ENCODE results near the gene SLC22A13. TPM values are rescaled to one million over a fixed set of nuclear protein-coding genes. Genes with fewer than 3 reads are reported as not detected.
A peak's percentile ranks its signal among the peaks of the same experiment; 100 is the strongest.

The SLC22A13 gene
- total and polyA plus RNA-seq, 9 of the 15 experiments (the other 6 are each of a cell fraction or from before 2014, with no cell fraction given), result 0.09 to 0.49 (median 0.17) TPM; not detected in 3

DNA sequence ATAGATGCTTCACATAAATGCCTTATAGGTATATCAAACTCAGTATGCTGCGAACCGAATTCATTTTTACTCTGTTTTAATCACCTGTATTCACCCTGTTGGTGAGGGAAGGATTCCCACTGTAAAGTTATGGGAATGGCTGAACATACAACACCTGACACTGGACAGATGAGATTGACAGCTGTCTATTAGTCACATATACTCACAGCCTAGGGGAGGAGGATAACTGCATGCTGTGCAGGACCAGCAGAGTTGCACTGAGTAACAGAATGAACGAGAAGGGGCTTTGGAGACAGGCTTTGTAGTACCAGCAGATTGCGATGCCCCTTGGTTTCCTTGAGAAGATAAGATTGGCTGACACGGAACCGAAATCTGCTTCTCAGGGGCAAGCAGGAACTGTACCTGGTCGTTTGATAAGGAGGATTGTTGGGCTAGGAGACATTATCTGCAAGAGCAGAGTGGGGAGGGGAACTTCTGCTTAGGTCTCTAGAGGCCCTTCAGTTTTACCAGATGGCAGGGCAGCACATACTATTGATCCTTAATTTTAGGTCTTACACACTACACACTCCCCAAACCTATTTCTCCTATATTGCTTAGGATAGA lies 43.5 kb upstream of the SLC22A13 start (continued):
- TF ChIP-seq, protein P1, sequence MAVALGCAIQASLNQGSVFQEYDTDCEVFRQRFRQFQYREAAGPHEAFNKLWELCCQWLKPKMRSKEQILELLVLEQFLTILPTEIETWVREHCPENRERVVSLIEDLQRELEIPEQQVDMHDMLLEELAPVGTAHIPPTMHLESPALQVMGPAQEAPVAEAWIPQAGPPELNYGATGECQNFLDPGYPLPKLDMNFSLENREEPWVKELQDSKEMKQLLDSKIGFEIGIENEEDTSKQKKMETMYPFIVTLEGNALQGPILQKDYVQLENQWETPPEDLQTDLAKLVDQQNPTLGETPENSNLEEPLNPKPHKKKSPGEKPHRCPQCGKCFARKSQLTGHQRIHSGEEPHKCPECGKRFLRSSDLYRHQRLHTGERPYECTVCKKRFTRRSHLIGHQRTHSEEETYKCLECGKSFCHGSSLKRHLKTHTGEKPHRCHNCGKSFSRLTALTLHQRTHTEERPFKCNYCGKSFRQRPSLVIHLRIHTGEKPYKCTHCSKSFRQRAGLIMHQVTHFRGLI (CRISPR knock-in tag; IDR thresholded peaks at IDR 0.05), result no peak
- no peak for TF ChIP-seq TAF7 (tag; IDR thresholded peaks at IDR 0.05)
- no peak for TF ChIP-seq ZNF785 (CRISPR knock-in tag; IDR thresholded peaks at IDR 0.05)
- no peak for TF ChIP-seq KHSRP (IDR thresholded peaks at IDR 0.05)
- TF ChIP-seq JUND (IDR thresholded peaks at IDR 0.05; ENCODE audit: borderline replicate concordance, low read depth, low read length), result no peak
- TF ChIP-seq JUND (tag; IDR thresholded peaks at IDR 0.05; ENCODE audit: borderline replicate concordance, low read depth, low read length), result no peak
- no peak for TF ChIP-seq CREB5 (CRISPR knock-in tag; IDR thresholded peaks at IDR 0.05)
- TF ChIP-seq ZKSCAN3 (CRISPR knock-in tag; IDR thresholded peaks at IDR 0.05), result no peak
- TF ChIP-seq, protein P2, sequence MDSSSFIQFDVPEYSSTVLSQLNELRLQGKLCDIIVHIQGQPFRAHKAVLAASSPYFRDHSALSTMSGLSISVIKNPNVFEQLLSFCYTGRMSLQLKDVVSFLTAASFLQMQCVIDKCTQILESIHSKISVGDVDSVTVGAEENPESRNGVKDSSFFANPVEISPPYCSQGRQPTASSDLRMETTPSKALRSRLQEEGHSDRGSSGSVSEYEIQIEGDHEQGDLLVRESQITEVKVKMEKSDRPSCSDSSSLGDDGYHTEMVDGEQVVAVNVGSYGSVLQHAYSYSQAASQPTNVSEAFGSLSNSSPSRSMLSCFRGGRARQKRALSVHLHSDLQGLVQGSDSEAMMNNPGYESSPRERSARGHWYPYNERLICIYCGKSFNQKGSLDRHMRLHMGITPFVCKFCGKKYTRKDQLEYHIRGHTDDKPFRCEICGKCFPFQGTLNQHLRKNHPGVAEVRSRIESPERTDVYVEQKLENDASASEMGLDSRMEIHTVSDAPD (CRISPR knock-in tag; IDR thresholded peaks at IDR 0.05), result no peak
- no peak for TF ChIP-seq COPS2 (conservative IDR thresholded peaks at IDR 0.05)
- no peak for TF ChIP-seq STAG1 (CRISPR knock-in tag; IDR thresholded peaks at IDR 0.05; ENCODE audit: borderline replicate concordance)
- TF ChIP-seq DLX4 (CRISPR knock-in tag; IDR thresholded peaks at IDR 0.05), result no peak
- TF ChIP-seq ZNF766 (CRISPR knock-in tag; conservative IDR thresholded peaks at IDR 0.05), result no peak
- no peak for TF ChIP-seq MCM3 (IDR thresholded peaks at IDR 0.05)
- TF ChIP-seq, protein P3, sequence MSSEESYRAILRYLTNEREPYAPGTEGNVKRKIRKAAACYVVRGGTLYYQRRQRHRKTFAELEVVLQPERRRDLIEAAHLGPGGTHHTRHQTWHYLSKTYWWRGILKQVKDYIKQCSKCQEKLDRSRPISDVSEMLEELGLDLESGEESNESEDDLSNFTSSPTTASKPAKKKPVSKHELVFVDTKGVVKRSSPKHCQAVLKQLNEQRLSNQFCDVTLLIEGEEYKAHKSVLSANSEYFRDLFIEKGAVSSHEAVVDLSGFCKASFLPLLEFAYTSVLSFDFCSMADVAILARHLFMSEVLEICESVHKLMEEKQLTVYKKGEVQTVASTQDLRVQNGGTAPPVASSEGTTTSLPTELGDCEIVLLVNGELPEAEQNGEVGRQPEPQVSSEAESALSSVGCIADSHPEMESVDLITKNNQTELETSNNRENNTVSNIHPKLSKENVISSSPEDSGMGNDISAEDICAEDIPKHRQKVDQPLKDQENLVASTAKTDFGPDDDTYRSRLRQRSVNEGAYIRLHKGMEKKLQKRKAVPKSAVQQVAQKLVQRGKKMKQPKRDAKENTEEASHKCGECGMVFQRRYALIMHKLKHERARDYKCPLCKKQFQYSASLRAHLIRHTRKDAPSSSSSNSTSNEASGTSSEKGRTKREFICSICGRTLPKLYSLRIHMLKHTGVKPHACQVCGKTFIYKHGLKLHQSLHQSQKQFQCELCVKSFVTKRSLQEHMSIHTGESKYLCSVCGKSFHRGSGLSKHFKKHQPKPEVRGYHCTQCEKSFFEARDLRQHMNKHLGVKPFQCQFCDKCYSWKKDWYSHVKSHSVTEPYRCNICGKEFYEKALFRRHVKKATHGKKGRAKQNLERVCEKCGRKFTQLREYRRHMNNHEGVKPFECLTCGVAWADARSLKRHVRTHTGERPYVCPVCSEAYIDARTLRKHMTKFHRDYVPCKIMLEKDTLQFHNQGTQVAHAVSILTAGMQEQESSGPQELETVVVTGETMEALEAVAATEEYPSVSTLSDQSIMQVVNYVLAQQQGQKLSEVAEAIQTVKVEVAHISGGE (CRISPR knock-in tag; IDR thresholded peaks at IDR 0.05), result no peak
- TF ChIP-seq SIX5 (IDR thresholded peaks at IDR 0.05; ENCODE audit: borderline replicate concordance in 1 of 2, insufficient read depth in 1 of 2, low read depth in 1 of 2, low read length in 2 of 2), result no peak
- 0 out of 2 replicates have a peak, but pooled peaks have one; percentile 26 for TF ChIP-seq RB1 (IDR thresholded peaks at IDR 0.05; ENCODE audit: low read depth)
- TF ChIP-seq, protein P4, sequence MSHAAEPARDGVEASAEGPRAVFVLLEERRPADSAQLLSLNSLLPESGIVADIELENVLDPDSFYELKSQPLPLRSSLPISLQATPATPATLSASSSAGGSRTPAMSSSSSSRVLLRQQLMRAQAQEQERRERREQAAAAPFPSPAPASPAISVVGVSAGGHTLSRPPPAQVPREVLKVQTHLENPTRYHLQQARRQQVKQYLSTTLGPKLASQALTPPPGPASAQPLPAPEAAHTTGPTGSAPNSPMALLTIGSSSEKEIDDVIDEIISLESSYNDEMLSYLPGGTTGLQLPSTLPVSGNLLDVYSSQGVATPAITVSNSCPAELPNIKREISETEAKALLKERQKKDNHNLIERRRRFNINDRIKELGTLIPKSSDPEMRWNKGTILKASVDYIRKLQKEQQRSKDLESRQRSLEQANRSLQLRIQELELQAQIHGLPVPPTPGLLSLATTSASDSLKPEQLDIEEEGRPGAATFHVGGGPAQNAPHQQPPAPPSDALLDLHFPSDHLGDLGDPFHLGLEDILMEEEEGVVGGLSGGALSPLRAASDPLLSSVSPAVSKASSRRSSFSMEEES (CRISPR knock-in tag; IDR thresholded peaks at IDR 0.05), result no peak
- no peak for TF ChIP-seq ZNF134 (CRISPR knock-in tag; conservative IDR thresholded peaks at IDR 0.05)

All from K562 (cell line).